Activated gamma-delta T cell treated with Interleukin-2 at 50 U/mL for 16 hours (primary cell): ENCODE results near the gene ZNF831.
A peak's percentile ranks its signal among the peaks of the same experiment; 100 is the strongest.

Experiments
- DNase-seq: peaks from one replicate; pipeline ENCODE4 v3.0.0-alpha.2; 2020

Gene ZNF831

DNA sequence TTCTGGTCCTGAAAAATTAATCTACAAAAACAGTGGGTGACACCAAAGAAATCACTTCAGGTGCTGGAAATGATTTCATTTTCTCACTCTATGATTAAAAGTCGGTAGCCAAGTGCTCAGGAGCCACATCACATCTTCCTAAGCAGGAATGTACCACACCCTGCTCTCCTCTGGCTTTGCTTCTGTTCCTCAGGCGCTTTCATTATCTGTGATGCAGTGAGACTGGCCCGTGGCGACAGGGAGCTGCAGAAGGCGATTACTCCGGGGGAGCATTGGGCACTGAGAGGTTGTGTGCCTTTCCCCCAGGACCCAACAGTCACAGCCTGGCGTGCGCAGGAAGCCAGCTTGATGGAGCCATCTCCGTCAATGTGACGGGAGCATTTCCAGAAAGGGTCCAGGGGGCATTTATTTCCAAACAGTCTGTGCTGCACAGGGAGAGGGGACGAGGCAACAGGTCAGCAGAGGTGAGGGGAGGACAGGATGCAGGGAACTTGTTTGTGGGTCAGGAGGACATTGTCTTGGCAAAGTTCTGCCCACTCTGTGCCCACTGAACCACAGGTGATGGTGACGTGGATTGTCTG, 5.6 kb upstream of the ZNF831 start:
- DNase-seq: no peak

GRCh38 chr20:59158673-59159072, 4.9 kb upstream of the ZNF831 start:
- DNase-seq: no peak

DNA sequence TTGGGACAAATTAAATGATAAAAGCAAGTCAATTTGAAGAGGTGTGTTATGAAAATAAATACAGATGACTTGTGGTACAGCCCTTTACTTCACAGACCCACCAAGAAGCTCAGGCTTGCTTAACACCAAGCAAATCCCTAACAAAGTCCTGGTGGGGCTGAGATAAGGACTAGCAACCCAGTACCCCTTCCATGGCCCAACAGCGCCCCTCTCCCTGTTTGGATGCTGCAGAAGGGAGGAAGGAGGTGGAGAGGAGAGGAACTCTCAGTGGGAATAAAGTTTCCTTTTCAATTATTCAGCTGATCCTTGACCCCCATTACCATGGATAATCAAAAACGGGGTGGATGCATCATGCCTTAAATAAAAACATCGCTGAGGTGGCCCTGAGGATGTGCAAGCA, 4.5 kb upstream of the ZNF831 start:
- DNase-seq: no peak

DNA sequence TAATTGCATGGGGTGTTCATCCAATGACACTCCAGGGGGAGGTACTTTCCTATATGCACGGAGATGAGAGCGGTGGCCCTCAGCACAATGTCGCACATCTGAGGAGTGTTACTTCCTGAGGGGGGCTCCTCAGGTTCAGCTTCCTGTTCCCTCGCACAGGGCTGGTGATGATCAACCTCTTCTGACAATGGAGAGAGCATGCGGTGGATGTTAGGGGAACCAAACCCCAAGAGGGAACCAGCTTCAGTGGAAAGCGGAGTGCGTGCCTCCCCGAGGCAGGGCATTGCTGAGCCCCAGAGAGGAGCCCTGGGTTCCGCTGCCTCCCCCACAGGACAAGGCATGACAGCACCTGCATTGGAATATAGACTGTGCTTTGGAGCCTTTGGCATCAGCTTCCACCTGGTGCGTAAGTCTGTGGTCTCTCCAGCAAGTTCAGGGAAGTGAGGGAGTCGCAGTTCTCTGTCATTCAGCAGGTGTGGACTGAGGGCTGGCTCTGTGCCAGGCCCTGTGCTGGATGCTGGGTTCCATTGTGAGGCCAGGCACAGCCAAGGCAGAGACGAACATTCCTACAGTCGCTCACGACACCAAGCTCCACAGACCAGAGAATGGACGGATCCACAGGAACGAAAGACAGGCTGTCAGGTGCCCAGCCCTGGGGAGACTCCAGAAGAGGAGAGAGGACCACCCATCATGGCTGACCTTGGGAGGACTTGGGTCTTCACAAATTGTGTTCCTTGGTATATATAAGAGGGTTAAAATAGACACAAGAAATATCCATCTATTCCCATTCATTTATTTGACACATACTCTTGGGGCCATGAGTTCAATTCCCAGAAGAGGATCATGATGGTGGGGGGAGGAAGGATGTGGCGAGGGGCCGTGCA, 3.9 kb upstream of the ZNF831 start:
- DNase-seq: peak; percentile 77

DNA sequence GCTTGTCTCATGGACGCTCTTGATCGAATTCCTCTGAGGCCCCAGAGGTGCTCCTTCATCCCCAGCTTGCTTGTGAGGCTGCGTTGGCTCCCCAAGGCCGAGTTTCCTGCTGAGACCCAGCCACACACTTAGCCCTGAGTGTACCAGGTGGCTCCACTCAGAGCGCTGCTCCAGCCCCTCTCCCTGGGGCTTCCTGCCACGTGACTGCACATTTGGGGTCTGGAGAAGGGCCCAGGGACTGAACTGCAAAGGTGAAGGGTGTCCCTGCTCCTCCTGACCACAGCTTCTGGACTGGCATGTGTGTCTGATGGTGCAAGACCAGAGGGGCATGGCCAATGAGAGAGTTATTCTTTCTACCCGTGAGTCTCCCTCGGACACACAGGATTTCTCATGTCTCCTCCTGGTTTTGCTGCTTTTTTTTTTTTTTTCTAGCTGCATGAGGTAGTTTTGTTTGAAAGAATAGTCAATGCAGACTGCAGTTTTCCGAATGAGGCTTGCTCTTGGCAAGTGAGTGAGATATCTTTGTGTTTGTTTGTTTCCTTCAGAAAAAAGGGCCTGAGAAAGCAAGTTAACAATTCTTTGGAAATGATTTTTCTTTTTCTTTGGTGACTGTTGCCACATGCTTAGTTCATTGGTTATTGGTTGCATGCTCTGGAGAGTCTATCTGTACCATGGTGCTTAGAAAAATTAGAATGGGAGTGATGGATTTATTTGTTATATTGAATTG, 3.1 kb upstream of the ZNF831 start:
- DNase-seq: no peak

DNA sequence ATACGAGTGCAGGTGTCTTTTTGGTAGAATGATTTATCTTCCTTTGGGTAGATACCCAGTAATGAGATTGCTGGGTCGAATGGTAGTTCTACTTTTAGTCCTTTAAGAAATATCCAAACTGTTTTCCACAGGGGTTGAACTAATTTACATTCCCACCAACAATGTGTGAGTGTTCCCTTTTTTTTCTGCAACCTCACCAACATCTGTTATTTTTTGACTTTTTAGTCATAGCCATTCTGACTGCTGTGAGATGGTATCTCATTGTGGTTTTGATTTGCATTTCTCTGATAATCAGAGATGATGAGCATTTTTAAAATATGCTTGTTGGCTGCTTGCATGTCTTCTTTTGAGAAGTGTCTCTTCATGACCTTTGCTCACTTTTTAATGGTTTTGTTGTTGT, 1.9 kb upstream of the ZNF831 start:
- no peak for DNase-seq

GRCh38 chr20:59164686-59165391, 1.2 kb downstream of the ZNF831 start:
- DNase-seq: no peak

DNA sequence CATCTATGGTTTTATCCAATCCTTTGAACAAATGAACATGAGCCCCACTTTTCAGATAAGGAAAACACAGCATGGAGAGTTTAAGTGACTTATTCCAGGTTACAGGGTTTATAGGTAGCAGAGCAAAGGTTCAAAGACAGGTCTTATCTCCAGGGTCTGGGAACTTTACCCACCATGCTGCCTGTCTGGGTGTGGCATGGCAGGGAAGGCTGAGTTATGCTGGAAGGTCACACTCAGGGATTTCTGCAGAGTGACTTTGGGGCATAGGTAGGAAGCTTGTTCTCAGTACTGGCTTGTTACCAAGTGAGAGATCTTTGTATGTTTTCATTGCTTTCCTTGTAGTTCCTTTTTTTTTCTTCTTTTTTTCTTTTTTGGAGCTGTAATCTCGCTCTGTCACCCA, 1.8 kb downstream of the ZNF831 start:
- DNase-seq: no peak

DNA sequence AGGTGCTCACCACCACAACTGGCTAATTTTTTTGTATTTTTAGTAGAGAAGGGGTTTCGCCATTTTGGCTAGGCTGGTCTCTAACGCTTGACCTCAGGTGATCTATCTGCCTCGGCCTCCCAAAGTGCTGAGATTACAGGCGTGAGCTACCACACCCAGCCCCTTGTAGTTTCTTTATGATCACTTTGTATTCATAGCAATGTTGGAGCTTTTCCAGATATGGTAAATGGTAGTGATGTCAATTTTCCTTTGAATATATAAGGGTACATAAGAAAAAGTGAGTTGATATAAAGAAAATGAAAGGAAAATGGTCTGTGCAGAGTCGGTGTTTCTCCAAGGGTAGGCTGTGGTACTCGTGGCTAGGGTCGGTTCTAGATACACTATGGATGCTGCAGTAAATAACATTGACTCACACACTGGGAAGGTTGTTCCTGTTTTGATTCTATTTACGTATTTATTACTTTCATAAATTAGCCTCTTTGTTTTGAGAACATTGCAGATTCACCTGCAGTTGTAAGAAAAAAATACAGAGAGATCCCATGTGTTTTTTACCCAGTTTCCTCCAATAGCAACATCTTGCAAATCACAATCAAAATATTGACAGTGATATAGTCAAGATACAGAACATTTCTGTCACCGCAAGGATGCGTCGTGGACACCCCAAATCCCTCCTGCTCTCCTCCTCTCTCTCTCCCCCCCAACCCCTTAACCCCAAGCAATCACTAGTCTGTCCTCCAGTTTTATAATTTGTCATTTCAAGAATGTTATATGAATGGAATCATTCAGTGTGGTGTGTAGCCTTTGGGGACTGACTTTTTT, 2.5 kb downstream of the ZNF831 start:
- DNase-seq: no peak

DNA sequence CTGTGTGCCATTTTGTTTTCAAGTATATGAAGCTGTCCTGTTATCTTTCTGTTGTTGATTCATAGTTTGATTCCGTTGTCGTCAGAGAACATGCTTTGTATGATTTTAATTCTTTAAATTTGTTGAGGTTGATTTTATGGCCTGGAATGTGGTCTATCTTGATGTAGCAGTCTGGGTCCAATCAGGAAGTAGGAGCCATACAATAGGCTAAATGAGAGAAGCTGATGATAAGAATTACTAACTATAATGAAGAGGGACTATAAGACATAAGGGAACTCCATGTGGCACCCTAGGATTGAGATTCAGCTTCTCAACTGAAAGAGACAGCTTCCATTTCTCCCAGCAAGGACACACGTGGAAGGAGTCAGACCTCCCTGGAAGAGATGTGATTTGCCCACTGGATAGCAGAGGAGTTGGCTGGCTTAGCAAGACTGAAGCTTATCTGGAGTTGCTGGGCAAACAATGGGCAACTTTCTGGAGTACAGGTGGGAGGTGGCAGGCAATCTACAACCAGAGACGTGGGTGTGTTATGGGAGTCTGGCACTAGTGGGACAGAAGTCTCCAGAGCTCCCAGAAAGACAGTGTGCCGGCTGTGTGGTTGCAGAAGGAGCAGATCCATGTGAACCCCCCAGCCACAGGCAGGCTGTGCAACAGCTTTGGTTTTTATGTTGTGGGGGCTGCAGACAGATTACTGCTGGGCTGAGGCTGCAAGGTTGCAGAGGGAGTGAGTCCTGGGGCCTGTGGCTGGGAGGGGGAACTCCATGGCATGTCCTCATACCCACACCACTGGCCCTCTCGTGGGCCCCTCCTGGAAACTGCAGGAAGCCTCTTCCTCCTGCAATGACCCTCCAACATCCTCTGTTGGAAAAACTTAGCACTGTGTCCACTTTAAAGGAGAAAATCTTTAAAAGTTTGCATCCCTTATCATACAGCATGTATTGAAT, 7.1 kb downstream of the ZNF831 start:
- no peak for DNase-seq

- no peak for DNase-seq
Measured at GRCh38 chr20:59171986-59172385, 8.4 kb downstream of the ZNF831 start.

DNA sequence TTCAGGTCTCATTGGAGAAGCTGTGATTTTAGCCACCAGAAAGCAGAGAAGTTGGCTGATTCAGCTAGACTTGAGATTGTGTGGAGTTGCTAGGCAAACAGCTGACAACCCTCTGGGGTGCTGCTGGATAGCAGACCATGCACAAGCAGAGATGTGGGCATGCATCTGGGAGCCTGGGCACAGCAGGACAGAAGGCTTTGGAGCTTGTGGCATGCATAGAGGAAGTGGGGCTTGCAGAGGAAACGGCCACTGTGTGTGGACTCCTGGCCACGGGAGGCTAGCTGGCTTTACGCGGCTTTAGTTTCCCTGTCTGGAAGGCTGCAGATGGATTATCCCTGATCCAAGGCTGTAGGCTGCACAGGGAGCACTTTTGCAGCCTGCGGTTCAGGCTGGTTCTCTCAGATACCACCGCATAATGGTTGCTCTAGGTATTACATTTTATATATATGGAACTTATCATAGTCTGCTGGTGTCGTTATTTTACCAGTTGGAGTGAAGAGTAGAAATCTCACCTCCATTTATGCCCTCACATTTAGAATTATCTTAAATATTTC, 10.4 kb downstream of the ZNF831 start:
- no peak for DNase-seq

DNA sequence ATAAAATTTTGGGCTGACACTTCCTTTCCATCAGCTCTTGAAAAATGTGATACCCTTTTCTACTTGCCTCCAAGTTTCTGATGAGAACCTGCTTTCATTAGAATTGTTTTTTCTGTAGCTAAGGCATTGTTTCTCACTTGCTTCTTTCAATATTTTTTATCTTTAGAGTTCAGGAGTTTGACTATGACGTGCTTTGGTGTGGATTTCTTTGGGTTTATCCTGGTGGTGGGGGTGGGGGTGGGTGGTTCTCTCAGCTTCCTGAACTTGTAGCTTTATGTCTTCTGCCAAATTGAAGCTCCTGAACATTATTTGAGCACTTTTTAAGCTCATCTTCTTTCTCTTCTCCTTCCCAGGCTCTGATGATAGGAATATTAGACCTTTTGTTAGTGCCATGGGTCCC, 11.4 kb downstream of the ZNF831 start:
- no peak for DNase-seq

DNA sequence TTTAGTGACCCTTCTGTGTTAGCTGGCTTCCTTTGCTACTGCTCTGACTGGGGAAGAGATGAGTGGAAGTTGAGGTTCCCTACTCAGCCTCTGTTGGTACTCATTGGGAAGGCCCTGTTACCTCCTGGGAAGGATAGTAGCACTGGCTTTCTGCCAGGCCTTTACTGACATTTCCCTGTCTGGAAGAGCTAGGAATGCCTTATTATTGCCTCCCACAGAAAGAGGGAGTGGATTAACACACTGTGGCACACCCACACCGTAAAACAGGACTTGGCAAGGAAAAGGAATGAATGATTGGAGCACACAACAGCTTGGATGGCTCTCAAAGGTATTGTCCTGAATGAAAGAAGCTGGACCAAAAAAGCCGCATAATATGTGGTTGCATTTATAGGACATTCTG, 12.2 kb downstream of the ZNF831 start:
- DNase-seq: no peak

GRCh38 chr20:59176812-59177211, 13.2 kb downstream of the ZNF831 start:
- DNase-seq: no peak

DNA sequence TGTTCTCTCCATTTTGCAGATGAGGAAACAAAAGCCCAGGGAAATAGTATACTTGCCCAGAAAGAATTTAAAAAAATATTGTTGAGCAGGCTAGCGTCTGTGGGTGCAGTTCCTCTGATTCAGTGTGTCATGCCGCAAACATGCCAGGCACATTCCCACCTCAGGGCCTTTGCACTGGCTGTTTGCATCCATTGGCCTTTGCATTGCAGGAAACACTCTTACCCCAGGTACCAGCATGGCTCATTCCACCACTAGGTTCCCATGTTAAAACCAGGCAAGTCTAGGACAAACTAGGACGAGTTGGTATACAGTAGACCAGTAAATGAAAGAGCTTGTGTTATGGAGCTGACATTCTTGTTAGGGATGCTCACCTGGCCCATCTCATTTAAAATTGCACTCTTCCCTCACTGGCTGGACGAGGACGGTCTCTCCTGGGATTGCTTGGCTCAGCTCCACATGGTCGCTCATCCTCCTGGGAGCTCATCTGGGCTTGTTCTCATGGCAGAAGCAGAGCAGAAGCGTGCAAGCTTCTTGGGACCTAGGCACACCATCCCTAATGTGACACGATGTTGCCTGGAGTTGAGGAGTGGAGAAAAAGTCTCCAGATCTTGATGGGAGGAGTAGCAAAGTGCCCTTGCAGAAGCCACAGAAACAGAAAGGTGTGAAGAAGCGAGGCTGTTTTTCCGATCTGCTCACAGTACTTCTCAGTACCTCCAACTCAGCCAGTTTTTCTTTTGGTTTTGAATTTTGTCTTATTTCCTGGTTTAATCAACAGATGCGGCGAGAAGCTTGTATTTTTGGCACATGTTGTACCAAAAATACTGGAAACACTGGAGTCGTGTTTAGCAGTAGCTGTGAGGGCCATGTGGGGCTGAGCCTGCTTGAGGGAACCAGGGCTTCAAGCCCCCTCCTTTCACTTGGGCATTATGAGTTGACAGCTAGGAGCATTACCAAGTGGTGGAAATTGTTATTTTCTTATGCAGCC, 13.9 kb downstream of the ZNF831 start:
- peak; percentile 33 for DNase-seq

- no peak for DNase-seq
Measured at GRCh38 chr20:59178983-59179595, 15.5 kb downstream of the ZNF831 start.

GRCh38 chr20:59179988-59180387, 16.4 kb downstream of the ZNF831 start:
- no peak for DNase-seq

GRCh38 chr20:59181936-59182335, 18.3 kb downstream of the ZNF831 start:
- DNase-seq: no peak
